GM13976 (cell line): ENCODE measurements around the gene CLDN4.
A peak's percentile ranks its signal among the peaks of the same experiment; 100 is the strongest.
"Not testable (repeated sequence)": the region's sequence is repeated elsewhere in the genome, so short reads cannot be mapped to it uniquely, and the experiment has no call there.

Experiments used
- DNase-seq: peaks from one replicate; pipeline ENCODE4 v3.0.0; 2012; ENCODE audit warnings: low spot score
- in situ Hi-C: fragments of 300-500 bp; cut with MboI; formaldehyde crosslinking; loops from one replicate; pipeline ENCODE4 v1.12.0; 2022; ENCODE audit warnings: low sequenced_read_pairs, mixed read lengths, inconsistent platforms; ENCODE audit not compliant: unreplicated experiment
- TF ChIP-seq, protein P1 (sequence below): IDR thresholded peaks from 2 replicates; pipeline ENCODE4 v1.5.1; 2012; ENCODE audit warnings: borderline replicate concordance, mild to moderate bottlenecking; ENCODE audit not compliant: insufficient read depth; ENCODE audit errors: extremely low read depth, missing control alignments, control extremely low read depth

Gene CLDN4

GRCh38 chr7:73817121-73817520 lies 13.7 kb upstream of the CLDN4 start:
- no peak for DNase-seq
- TF ChIP-seq, protein P1, sequence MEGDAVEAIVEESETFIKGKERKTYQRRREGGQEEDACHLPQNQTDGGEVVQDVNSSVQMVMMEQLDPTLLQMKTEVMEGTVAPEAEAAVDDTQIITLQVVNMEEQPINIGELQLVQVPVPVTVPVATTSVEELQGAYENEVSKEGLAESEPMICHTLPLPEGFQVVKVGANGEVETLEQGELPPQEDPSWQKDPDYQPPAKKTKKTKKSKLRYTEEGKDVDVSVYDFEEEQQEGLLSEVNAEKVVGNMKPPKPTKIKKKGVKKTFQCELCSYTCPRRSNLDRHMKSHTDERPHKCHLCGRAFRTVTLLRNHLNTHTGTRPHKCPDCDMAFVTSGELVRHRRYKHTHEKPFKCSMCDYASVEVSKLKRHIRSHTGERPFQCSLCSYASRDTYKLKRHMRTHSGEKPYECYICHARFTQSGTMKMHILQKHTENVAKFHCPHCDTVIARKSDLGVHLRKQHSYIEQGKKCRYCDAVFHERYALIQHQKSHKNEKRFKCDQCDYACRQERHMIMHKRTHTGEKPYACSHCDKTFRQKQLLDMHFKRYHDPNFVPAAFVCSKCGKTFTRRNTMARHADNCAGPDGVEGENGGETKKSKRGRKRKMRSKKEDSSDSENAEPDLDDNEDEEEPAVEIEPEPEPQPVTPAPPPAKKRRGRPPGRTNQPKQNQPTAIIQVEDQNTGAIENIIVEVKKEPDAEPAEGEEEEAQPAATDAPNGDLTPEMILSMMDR: no peak
- in situ Hi-C loops: no loop called here

GRCh38 chr7:73820013-73820412 lies 10.8 kb upstream of the CLDN4 start:
- in situ Hi-C loops: no loop called here
- TF ChIP-seq, protein P1: no peak
- DNase-seq: no peak

DNA sequence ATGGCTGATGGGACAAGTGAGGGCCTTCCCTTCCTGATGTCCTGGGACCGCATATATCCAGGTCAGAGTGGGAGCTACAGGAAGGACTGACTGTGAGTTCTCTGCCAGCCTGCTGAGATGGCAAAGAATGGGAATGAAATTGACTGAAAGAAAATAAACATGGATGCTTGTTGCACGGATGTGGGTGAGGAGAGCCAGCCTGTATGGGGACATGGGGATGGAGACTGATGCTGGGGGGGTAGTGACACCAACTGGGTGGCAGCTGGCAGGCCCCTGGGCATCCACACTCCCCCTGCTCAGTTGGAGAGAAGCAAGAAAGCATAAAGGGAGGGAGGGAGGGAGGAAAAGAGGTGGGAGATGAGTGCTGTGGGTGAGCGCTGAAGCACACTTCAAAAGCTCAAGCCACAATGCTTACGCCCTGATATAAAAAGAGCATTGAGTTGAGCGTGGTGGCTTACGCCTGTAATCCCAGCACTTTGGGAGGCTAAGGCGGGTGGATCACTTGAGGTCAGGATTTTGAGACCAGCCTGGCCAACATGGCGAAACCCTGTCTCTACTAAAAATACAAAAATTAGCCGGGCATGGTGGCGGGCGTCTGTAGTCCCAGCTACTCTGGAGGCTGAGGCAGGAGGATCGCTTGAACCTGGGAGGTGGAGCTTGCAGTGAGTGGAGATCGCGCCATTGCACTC lies 9.1 kb upstream of the CLDN4 start:
- in situ Hi-C loops, DNase-seq: not testable (repeated sequence)

DNA sequence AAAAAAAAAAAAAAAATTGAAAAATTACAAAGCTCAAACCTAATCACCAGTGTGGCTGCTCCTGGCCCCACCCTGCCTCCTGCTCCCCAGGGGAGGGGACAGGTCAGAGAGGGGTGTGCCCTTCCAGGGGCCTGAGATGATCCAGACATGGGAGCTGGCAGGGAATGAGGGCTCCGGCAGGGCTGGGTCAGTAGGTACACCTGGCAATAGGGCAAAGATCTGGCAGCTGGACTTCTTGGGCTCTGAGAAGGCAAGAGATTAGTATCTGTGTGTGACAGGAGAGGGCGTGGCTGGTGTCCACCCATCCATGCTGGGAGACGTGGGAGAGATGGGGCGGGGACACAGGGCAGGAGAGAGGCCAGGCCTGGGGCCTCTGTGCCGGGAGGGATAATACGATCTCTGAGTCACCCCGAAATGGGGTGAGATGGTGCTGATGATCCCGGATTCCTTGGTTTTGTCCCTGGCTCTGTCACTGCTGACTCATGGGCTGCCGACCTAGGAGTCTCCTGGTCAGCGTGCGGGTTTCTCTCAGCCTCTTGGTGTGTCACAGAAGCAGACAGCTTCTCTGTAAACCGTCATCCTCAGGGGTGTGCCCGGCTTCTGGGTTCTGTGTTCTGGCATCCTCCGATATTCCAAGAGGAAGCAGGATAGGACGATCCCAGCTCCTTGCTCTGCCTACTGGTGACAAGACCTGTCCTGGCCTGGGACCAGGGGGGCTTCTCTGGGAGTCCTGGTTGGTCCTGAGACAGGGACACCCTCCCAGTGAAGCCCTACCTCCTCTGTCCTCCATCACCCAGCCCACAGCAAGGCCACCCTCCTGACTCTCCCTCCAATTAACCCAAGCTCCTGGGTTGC lies 8.2 kb upstream of the CLDN4 start:
- in situ Hi-C loops: no loop called here
- TF ChIP-seq, protein P1: no peak
- DNase-seq: peak; percentile 25

DNA sequence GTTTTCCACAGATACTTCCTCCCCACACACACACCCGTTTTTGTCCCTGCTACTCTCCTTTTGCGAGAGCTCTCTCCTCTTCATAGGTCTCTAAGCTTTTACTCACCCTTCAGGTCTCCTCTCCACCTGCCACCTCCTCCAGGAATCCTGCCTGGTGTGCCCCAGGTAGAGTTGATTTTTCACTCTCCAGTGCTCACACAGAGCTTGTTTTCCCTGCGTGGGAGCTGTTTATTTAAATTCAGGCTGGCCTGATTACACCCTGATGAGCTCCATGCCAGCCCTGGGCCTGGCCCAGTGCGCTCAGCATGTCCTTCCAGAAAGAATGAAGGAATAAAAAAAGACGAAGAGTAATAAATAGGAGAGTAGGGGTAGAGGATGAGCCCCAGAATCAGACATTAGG lies 7.5 kb upstream of the CLDN4 start:
- DNase-seq: no peak
- in situ Hi-C loops: no loop called here
- TF ChIP-seq, protein P1: no peak

DNA sequence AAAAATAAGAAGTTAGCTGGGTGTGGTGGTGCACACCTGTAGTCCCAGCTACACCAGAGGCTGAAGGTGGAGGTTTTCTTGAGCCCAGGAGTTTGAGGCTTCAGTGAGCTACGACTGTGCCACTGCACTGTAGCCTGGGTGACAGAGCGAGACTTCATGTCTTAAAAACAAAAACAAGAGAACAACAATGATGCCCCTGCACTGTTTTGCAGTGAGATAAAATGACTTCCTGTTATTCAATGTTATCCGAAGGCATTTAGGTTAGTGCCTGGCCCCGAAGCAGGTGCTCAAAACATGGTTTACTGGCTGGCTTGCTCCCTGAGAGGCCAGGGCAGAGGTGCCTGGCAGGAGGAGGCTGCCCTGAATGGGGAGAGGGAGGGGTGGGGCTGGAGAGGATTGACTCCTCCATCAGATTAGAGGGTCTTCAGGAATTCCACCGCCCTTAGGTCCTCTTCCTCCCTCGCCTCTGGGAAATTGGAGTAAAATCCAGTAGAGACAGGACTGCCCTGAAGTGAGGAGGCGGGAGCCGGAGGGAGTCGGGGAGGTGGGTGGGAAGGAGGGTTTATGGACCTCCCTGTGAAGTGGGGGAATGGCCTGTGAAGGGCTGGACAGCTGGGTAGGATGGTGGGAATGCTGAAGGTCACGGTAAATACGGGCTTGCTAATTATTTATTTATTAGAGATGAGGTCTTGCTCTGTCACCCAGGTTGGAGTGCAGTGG lies 6.8 kb upstream of the CLDN4 start:
- in situ Hi-C loops: no loop called here
- TF ChIP-seq, protein P1: no peak
- DNase-seq: no peak
